ENCODE measurements around the gene GPC2. TPM values are rescaled to one million over a fixed set of nuclear protein-coding genes. Genes with fewer than 3 reads are reported as not detected.

Gene GPC2
- total RNA-seq, 1 experiment from 2014 or later, result 23.3 TPM

DNA sequence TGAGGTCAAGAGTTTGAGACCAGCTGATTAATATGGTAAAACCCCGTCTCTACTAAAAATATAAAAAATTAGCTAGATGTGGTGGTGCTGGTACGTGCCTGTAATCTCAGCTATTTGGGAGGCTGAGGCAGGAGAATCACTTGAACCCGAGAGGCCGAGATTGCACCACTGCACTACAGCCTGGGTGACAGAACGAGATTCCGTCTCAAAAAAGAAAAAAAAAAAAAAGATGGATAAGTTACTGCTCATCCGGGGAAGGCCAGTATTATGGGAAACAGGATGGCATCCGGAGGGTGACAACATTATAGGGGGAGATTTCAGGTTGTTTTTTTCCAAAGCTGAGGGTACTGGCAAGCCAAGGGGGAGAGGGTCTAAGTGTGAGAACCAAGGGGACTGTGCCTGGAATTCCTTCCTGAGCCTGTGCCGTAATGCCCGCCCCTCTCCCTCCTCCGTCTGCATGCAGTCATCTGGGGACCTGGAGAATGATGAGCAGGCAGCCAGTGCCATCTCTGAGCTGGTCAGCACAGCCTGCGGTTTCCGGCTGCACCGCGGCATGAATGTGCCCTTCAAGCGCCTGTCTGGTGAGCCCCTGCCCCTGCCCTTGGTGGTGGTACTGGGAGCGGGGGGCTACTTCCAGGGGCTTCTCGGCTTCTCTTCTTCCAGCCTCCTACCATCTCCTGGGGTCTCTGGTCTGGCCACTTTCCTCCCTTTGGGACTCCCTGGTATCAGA, 24.1 kb downstream of the GPC2 start:
- Histone ChIP-seq H3K27me3 (replicated peaks; ENCODE audit: insufficient read depth, low read depth, low read length, poor library complexity) (no peaks in the 10 kb centered on the region), H3K27ac (ENCODE audit: low read depth, low read length, poor library complexity, severe bottlenecking) (no peak overlapping the region), H3K4me3 (ENCODE audit: low read depth, low read length, poor library complexity, severe bottlenecking) (no peak overlapping the region), H3K9me3 (ENCODE audit: low read depth, low read length, poor library complexity, severe bottlenecking) (no peaks in the 10 kb centered on the region), H3K4me1 (ENCODE audit: insufficient read depth, low read length, poor library complexity, severe bottlenecking) (peaks cover 20% of the 10 kb centered on the region), H3K36me3 (ENCODE audit: insufficient read depth, low read length, poor library complexity, severe bottlenecking) (peaks cover 25% of the 10 kb centered on the region)
- ChIA-PET CTCF (no interaction called here), POLR2A (ENCODE audit: low non-redundant PET) (no interaction called here)
- intact Hi-C loops (cut with micrococcal nuclease; ENCODE audit: unreplicated experiment), result no loop called here
- DNase-seq (ENCODE audit: low spot score), result peak; percentile 2
- no peak for TF ChIP-seq EZH2 (IDR thresholded peaks at IDR 0.05; ENCODE audit: borderline replicate concordance, low read depth, low read length, poor library complexity, severe bottlenecking)
- TF ChIP-seq, protein P1, sequence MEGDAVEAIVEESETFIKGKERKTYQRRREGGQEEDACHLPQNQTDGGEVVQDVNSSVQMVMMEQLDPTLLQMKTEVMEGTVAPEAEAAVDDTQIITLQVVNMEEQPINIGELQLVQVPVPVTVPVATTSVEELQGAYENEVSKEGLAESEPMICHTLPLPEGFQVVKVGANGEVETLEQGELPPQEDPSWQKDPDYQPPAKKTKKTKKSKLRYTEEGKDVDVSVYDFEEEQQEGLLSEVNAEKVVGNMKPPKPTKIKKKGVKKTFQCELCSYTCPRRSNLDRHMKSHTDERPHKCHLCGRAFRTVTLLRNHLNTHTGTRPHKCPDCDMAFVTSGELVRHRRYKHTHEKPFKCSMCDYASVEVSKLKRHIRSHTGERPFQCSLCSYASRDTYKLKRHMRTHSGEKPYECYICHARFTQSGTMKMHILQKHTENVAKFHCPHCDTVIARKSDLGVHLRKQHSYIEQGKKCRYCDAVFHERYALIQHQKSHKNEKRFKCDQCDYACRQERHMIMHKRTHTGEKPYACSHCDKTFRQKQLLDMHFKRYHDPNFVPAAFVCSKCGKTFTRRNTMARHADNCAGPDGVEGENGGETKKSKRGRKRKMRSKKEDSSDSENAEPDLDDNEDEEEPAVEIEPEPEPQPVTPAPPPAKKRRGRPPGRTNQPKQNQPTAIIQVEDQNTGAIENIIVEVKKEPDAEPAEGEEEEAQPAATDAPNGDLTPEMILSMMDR (conservative IDR thresholded peaks at IDR 0.05; ENCODE audit: low read depth, low read length), result no peak
- BruUV-seq (replicated peaks), result no TSS peak

DNA sequence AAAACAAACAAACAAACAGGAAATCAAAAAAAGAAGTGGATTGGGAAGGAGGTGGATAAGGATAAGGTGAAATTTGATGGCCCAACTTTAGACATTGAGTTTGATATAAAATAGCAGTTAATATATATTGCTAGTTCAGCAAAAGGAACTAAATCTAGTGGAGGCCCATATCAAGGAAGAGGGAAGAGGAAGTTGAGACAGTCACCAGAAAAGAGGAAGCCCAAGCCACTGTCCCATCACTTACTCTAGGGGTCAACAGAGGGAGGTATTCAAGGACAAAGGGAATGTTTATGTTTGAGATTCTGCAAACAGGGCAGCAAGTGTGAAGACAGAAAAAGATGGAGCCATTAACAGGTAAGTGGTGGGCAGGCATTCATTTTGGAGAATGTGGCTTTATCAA, 24.8 kb downstream of the GPC2 start:
- no peak overlapping the region for H3K4me3 ChIP-seq (ENCODE audit: low read depth, low read length, poor library complexity, severe bottlenecking)
- intact Hi-C loops (cut with micrococcal nuclease; ENCODE audit: unreplicated experiment), result no loop called here
- H3K27ac ChIP-seq (ENCODE audit: low read depth, low read length, poor library complexity, severe bottlenecking), result no peak overlapping the region
- H3K4me1 ChIP-seq (ENCODE audit: insufficient read depth, low read length, poor library complexity, severe bottlenecking), result peaks cover 16% of the 10 kb centered on the region
- no peaks in the 10 kb centered on the region for H3K9me3 ChIP-seq (ENCODE audit: low read depth, low read length, poor library complexity, severe bottlenecking)
- ChIA-PET POLR2A (ENCODE audit: low non-redundant PET) (no interaction called here), CTCF (no interaction called here)
- no peaks in the 10 kb centered on the region for H3K27me3 ChIP-seq (replicated peaks; ENCODE audit: insufficient read depth, low read depth, low read length, poor library complexity)
- H3K36me3 ChIP-seq (ENCODE audit: insufficient read depth, low read length, poor library complexity, severe bottlenecking), result peaks cover 25% of the 10 kb centered on the region
- no peak for DNase-seq (ENCODE audit: low spot score)
- no peak for TF ChIP-seq EZH2 (IDR thresholded peaks at IDR 0.05; ENCODE audit: borderline replicate concordance, low read depth, low read length, poor library complexity, severe bottlenecking)
- TF ChIP-seq, protein P1 (conservative IDR thresholded peaks at IDR 0.05; ENCODE audit: low read depth, low read length), result no peak
- BruUV-seq (replicated peaks), result no TSS peak

- peak within 1 kb of the TSS; percentile 75 for H3K4me3 ChIP-seq (ENCODE audit: low read depth, low read length, poor library complexity, severe bottlenecking)
- ChIA-PET CTCF (interaction anchor here (0.6 to 1.0 kb wide), 4 partner anchors 9 to 373 kb away, joined by 3 to 4 read pairs (median 3); no protein-coding TSS in a partner anchor), POLR2A (ENCODE audit: low non-redundant PET) (interaction anchor here (0.7 to 1.0 kb wide), 2 partner anchors 24 to 282 kb away, joined by 3 read pairs; no protein-coding TSS in a partner anchor)
- peak within 1 kb of the TSS; percentile 75 for H3K27ac ChIP-seq (ENCODE audit: low read depth, low read length, poor library complexity, severe bottlenecking)
- BruUV-seq (replicated peaks), result no TSS peak
- TF ChIP-seq, protein P1 (conservative IDR thresholded peaks at IDR 0.05; ENCODE audit: low read depth, low read length), result no peak
- no peak for TF ChIP-seq EZH2 (IDR thresholded peaks at IDR 0.05; ENCODE audit: borderline replicate concordance, low read depth, low read length, poor library complexity, severe bottlenecking)
- intact Hi-C loops (cut with micrococcal nuclease; ENCODE audit: unreplicated experiment), result loop anchor here (1.0 kb wide), 1 partner anchor 10 kb away; the partner anchor contains the start of gene TRAPPC14
- peak; percentile 99 for DNase-seq (ENCODE audit: low spot score)
- no peaks in the 10 kb centered on the region for H3K9me3 ChIP-seq (ENCODE audit: low read depth, low read length, poor library complexity, severe bottlenecking)
- H3K36me3 ChIP-seq (ENCODE audit: insufficient read depth, low read length, poor library complexity, severe bottlenecking), result no peaks in the 10 kb centered on the region
- no peaks in the 10 kb centered on the region for H3K27me3 ChIP-seq (replicated peaks; ENCODE audit: insufficient read depth, low read depth, low read length, poor library complexity)
- H3K4me1 ChIP-seq (ENCODE audit: insufficient read depth, low read length, poor library complexity, severe bottlenecking), result peaks cover 13% of the 10 kb centered on the region
These were observed 28.4 kb downstream of the GPC2 start, which contains the start of gene LAMTOR4 for GRCh38 chr7:100148559-100149328. LAMTOR4 (plus strand) TSS chr7:100148918; CDS start chr7:100148973, 55 bp downstream.

All from A673 (cell line).